HEK293T (cell line): ENCODE data around the gene TRAF2.

Experiments used
- CTCF ChIA-PET: fragments of 350-600 bp; formaldehyde crosslinking; extraction: SDS; loops from one replicate; lab custom pipeline; 2021; ENCODE audit warnings: antibody characterized with exemption, inconsistent platforms; lab: Yijun Ruan, JAX
- POLR2A ChIA-PET: fragments of 350-600 bp; formaldehyde crosslinking; extraction: SDS; loops from one replicate; lab custom pipeline; 2020; ENCODE audit warnings: antibody characterized with exemption, inconsistent platforms; lab: Yijun Ruan, JAX
- DNase-seq: peaks from one replicate; pipeline ENCODE4 v3.0.0; 2012; ENCODE audit warnings: mixed read lengths; ENCODE audit errors: extremely low spot score
- ARNT ChIP-seq: fragments of 450-650 bp; IDR thresholded peaks from 2 replicates; pipeline ENCODE4 v1.6.1; 2017; ENCODE audit warnings: mild to moderate bottlenecking
- BHLHE40 ChIP-seq: fragments of 450-650 bp; IDR thresholded peaks from 2 replicates; pipeline ENCODE4 v1.6.1; 2016; ENCODE audit warnings: mild to moderate bottlenecking, moderate library complexity, borderline replicate concordance
- CTBP1 ChIP-seq: fragments of 450-650 bp; IDR thresholded peaks from 2 replicates; pipeline ENCODE4 v1.6.1; 2016; ENCODE audit warnings: borderline replicate concordance
- ELF4 ChIP-seq: fragments of 450-650 bp; IDR thresholded peaks from 2 replicates; pipeline ENCODE4 v1.6.1; 2017; ENCODE audit warnings: antibody characterized with exemption
- FOXA1 ChIP-seq: fragments of 450-650 bp; IDR thresholded peaks from 2 replicates; pipeline ENCODE4 v1.6.1; 2016; ENCODE audit warnings: mild to moderate bottlenecking
- FOXK2 ChIP-seq: fragments of 450-650 bp; IDR thresholded peaks from 2 replicates; pipeline ENCODE4 v1.6.1; 2016; ENCODE audit warnings: mild to moderate bottlenecking
- FOXM1 ChIP-seq: fragments of 450-650 bp; IDR thresholded peaks from 2 replicates; pipeline ENCODE4 v1.6.1; 2017; ENCODE audit warnings: mild to moderate bottlenecking, borderline replicate concordance
- HDGF ChIP-seq: fragments of 450-650 bp; IDR thresholded peaks from 2 replicates; pipeline ENCODE4 v1.6.1; 2017; ENCODE audit warnings: antibody characterized with exemption, borderline replicate concordance
- L3MBTL2 ChIP-seq: fragments of 450-650 bp; conservative IDR thresholded peaks from 2 replicates; pipeline ENCODE4 v1.6.1; 2016; ENCODE audit warnings: mild to moderate bottlenecking
- LEF1 ChIP-seq: fragments of 450-650 bp; IDR thresholded peaks from 2 replicates; pipeline ENCODE4 v1.6.1; 2017; ENCODE audit warnings: mild to moderate bottlenecking, borderline replicate concordance
- NFRKB ChIP-seq: fragments of 450-650 bp; IDR thresholded peaks from 2 replicates; pipeline ENCODE4 v1.6.1; 2016; ENCODE audit warnings: mild to moderate bottlenecking, moderate library complexity
- SP1 ChIP-seq: fragments of 450-650 bp; IDR thresholded peaks from 2 replicates; pipeline ENCODE4 v1.6.1; 2017
- SUZ12 ChIP-seq: fragments of 450-650 bp; IDR thresholded peaks from 2 replicates; pipeline ENCODE4 v1.6.1; 2016; ENCODE audit warnings: mild to moderate bottlenecking
- TARDBP ChIP-seq: fragments of 450-650 bp; IDR thresholded peaks from 2 replicates; pipeline ENCODE4 v1.6.1; 2016
- ZNF384 ChIP-seq: fragments of 450-650 bp; IDR thresholded peaks from 2 replicates; pipeline ENCODE4 v1.6.1; 2016
- TF ChIP-seq, protein P1 (sequence below): fragments of 450-650 bp; IDR thresholded peaks from 2 replicates; pipeline ENCODE4 v1.6.1; 2016

The TRAF2 gene

DNA sequence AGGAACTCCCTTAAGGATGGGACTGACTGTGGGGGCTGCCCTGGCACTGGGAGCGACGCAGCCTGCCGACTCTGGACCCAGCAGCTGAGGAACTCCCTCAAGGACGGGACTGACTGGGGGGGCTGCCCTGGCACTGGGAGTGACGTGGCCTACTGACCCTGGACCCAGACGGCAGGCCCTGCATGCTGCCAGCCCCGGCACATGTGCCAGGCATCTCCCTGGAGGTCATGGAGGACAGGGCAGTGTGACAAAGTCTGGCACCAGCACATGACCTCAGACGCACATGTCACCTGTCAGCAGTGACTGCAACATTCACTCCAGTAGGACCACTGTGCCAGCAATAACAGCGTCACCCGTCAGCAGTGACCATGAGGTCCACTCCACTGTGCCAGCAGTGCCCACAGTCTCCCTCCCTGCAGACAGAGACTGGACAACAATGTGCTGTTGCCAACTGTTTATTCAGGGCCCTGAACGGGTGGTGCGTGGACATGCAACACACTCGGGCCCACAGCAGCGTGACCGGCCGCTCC is 53.7 kb downstream of the TRAF2 start:
- CTCF ChIA-PET = no interaction called here
- POLR2A ChIA-PET = no interaction called here

DNA sequence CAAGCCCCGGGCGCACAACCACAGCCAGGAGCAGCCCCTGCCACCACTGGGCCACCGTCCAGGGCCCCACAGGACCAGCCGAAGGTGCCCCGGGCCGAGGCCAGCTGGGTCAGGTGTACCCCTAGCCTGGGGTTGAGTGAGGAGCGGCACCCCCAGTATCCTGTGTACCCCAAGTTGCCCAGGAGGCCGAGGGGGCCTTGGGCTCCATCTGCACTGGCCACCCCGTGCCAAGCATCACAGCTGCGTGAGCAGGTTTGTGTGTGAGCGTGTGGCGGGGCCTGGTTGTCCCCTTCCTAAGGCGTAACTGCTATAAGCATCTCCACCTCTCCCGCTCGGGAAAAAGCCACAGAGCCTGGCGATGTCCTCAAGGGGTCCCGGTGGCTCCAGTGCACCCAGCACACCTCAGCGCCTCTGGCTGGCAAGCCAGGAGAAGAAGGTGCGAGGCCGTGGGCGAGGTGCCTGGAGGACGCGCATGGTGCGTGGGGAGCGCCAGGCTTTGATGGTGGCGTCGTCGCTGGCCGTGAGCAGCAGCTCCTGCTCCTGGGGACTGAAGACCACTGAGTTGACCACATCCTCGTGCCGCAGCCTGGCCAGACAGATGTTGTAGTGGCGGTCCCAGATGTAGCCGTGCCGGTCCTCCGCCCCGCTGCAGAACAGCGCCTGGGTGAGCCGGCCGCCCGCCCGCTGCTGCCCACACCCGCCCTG is 54.4 kb downstream of the TRAF2 start:
- DNase-seq = no peak
- POLR2A ChIA-PET = no interaction called here
- CTCF ChIA-PET = no interaction called here
- TF ChIP-seq NFRKB (no peak), CTBP1 (no peak), SP1 (no peak), ELF4 (no peak), L3MBTL2 (no peak), ZNF384 (no peak), LEF1 (no peak), FOXK2 (no peak), BHLHE40 (no peak), FOXA1 (no peak), TARDBP (no peak), HDGF (no peak), FOXM1 (no peak), SUZ12 (no peak), ARNT (no peak)
- TF ChIP-seq, protein P1, sequence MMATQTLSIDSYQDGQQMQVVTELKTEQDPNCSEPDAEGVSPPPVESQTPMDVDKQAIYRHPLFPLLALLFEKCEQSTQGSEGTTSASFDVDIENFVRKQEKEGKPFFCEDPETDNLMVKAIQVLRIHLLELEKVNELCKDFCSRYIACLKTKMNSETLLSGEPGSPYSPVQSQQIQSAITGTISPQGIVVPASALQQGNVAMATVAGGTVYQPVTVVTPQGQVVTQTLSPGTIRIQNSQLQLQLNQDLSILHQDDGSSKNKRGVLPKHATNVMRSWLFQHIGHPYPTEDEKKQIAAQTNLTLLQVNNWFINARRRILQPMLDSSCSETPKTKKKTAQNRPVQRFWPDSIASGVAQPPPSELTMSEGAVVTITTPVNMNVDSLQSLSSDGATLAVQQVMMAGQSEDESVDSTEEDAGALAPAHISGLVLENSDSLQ = no peak

More for the DNA sequence above, 53.7 kb downstream of the TRAF2 start:
- no peak for TF ChIP-seq BHLHE40
- no peak for TF ChIP-seq ARNT
- no peak for DNase-seq

DNA sequence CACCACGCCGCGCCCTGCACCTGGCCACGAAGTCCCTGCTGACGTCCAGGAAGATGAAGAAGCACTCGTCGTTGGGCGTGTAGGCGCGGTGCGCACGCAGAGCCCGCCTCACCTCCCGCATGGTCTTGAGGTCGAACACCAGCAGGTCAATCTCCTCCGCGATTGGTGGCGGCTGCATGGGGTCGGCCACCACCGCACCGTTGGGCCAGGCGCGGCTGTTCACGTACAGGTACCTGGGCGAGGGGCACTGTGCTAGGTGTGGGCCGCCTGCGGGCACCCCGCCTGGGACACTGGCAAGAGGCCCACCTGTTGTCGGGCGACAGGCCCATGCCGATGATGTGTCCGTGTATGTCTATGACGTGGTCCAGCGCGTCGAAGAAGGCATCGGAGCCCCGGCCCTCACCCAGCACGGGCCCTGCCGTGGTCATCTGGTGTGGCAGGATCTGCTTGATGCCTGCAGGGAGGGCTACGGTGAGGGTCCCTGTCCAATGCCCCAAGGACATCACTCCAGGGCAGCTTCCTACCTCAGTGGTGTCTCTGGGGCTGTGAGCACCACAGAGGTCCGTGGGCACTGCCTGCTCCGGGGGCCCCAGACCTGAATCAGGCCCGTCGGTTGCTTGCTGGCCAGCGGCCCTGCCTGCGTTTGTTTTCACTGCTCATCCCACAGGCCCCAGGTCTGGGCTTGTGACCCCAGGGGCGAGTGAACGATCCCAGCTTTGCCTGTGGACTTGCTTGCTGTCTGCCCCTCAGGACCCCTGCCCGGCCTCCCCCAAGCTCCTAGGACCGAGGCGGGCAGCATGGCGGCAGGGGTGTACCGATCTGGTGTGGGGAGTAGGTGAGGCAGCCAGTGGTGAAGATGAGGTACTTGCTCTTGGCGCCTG is 55.2 kb downstream of the TRAF2 start:
- no peak for TF ChIP-seq FOXM1
- ChIA-PET POLR2A (no interaction called here), CTCF (no interaction called here)
- no peak for DNase-seq

DNA sequence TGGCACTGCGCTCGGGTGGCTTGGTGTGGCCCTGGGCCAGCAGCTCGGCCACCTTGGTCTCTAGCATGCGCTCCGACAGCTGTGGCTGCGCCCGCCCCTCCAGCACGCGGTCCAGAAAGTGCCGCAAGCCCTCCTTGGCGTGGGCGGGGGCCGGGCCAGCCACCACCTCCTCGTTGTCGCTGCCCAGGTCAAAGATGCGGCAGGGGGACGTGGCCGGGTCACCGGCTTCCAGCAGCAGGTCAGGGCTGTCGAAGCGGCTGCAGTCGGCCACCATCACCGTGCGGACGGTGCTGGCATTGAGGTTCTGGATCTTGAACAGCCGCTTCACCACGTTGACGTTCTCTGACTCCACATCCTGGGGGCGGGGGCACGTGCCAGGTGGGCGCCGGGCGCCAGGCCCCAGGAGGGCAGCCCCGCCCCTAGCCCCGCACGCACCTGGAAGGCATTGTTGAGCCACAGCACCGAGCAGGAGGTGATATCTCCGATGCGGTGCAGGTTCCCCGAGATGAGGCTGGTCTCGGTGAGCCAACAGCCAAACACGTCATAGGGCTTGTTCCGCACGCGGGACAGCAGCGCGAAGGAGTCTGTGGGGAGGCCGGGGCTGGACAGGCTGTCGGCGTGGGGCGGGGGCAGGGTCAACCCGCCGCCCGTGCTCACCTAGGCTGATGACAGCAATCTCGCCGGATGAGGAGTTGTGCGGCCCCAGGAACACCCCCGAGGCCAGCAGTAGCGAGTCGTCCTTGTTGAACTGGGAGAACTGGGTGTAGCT is 56.0 kb downstream of the TRAF2 start:
- TF ChIP-seq CTBP1 = no peak
- TF ChIP-seq ARNT = no peak
- no peak for TF ChIP-seq FOXM1
- TF ChIP-seq TARDBP = no peak
- TF ChIP-seq L3MBTL2 = no peak
- no peak for TF ChIP-seq ZNF384
- TF ChIP-seq SP1 = no peak
- TF ChIP-seq SUZ12 = no peak
- no peak for TF ChIP-seq BHLHE40
- TF ChIP-seq, protein P1 = no peak
- no peak for TF ChIP-seq FOXK2
- no peak for TF ChIP-seq HDGF
- no peak for TF ChIP-seq ELF4
- TF ChIP-seq NFRKB = no peak
- no peak for TF ChIP-seq LEF1
- no peak for TF ChIP-seq FOXA1
- no peak for DNase-seq
- POLR2A ChIA-PET = no interaction called here
- CTCF ChIA-PET = no interaction called here

DNA sequence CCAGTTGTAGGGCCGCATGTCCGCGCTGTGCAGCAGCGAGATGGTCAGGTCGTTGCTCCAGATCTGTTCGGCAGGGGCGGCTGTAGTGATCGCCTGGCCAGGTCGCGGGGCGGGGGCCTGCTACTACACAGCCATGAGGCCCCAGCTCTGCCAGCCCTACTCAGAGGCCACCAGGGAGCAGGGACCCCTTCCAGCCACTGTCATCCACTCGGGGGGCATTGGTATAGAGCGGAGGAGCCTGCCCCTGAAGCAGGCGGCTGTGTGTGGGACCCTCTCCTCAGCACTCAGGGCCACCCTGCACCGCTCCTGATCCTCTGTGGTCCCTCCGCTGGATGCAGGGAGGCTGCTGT is 56.5 kb downstream of the TRAF2 start:
- no peak for TF ChIP-seq TARDBP
- TF ChIP-seq, protein P1 = no peak
- TF ChIP-seq NFRKB = no peak
- no peak for TF ChIP-seq SUZ12
- no peak for TF ChIP-seq FOXM1
- no peak for TF ChIP-seq CTBP1
- no peak for TF ChIP-seq LEF1
- TF ChIP-seq FOXA1 = no peak
- TF ChIP-seq L3MBTL2 = no peak
- no peak for TF ChIP-seq SP1
- TF ChIP-seq FOXK2 = no peak
- no peak for TF ChIP-seq HDGF
- TF ChIP-seq BHLHE40 = no peak
- TF ChIP-seq ELF4 = no peak
- TF ChIP-seq ARNT = no peak
- TF ChIP-seq ZNF384 = no peak
- DNase-seq = no peak
- POLR2A ChIA-PET = no interaction called here
- CTCF ChIA-PET = no interaction called here
